GM21576 (cell line): Measurements from ENCODE around the gene UMPS.

Experiments
- ATAC-seq: cut with Tn5 transposase; IDR thresholded peaks from one replicate; pipeline ENCODE4 v1.9.1; 2021; ENCODE audit warnings: mild to moderate bottlenecking, moderate library complexity; ENCODE audit not compliant: unreplicated experiment

The UMPS gene

GRCh38 chr3:124797426-124797945, 67.2 kb downstream of the UMPS start:
- ATAC-seq, result no peak
